Left colon (tissue), 2 donors: ENCODE data around the gene SIRT3. TPM values are rescaled to one million over a fixed set of nuclear protein-coding genes. Genes with fewer than 3 reads are reported as not detected.

Experiments used
- ATAC-seq: fragments of 200-7000 bp; cut with Tn5 transposase; one replicate; pipeline ENCODE4 v1.9.1; 2020; ENCODE audit warnings: mild to moderate bottlenecking, moderate library complexity
- DNase-seq, 2 donors: peaks; one replicate each; pipeline ENCODE4 v3.0.0-alpha.2; 2020
- intact Hi-C, 2 donors: fragments of 100-400 bp; cut with DNase I in 1 of 2; cut with micrococcal nuclease in 1 of 2; formaldehyde crosslinking; loops; one replicate each; pipeline versions ENCODE4 v1.11.2 to v1.14.0; 2022; cut with DNase I, micrococcal nuclease
- total RNA-seq, 2 donors: library from RNA; stranded (reverse); fragmentation: NEBNext Ultra II Directional; extraction: Animal tissue kit (Norgen Biotek cat#: 25700); gene quantifications; one replicate each; pipeline ENCODE4 v1.2.1, GENCODE V29; 2021
- donor health status: DM: no; HTN: no; CAD: no.
- donor health status: DM: yes; HTN: yes; CAD: no.

Gene SIRT3
- total RNA-seq, 2 donors from 2014 or later: 18.8 to 22.3 TPM

GRCh38 chr11:208917-209260 is 27.3 kb downstream of the SIRT3 start:
- DNase-seq: peak in 1 of 2 donors; percentile 51
- no peak for ATAC-seq
- intact Hi-C loops: no loop called here

GRCh38 chr11:208181-208916 is 27.8 kb downstream of the SIRT3 start:
- intact Hi-C loops: no loop called here
- DNase-seq (peak; percentile 85 to 89), ATAC-seq (peak; percentile 69)

GRCh38 chr11:207863-208180 is 28.3 kb downstream of the SIRT3 start:
- no peak for DNase-seq
- ATAC-seq: peak; percentile 11
- intact Hi-C loops: no loop called here

GRCh38 chr11:207208-207862 is 28.8 kb downstream of the SIRT3 start, which contains the start of the genes BET1L and RIC8A:
Gene BET1L, minus strand, starts transcription at chr11:207399. Its CDS starts 78 bp downstream, at chr11:207321.
Gene RIC8A, plus strand, starts transcription at chr11:207708. Its CDS starts 1,147 bp downstream, at chr11:208855.
- DNase-seq (peak; percentile 97 to 99), ATAC-seq (peak; percentile 81)
- intact Hi-C loops: no loop called here

- intact Hi-C loops: no loop called here
- DNase-seq: peak; percentile 63 to 66
- peak; percentile 52 for ATAC-seq
Observed at GRCh38 chr11:206526-207207, 29.5 kb downstream of the SIRT3 start.

GRCh38 chr11:206002-206384 is 30.1 kb downstream of the SIRT3 start:
- intact Hi-C loops: no loop called here
- no peak for DNase-seq
- no peak for ATAC-seq

- no peak for ATAC-seq
- DNase-seq: no peak
- intact Hi-C loops: no loop called here
Observed at GRCh38 chr11:205221-206001, 30.7 kb downstream of the SIRT3 start.

GRCh38 chr11:204587-205109 is 31.5 kb downstream of the SIRT3 start:
- DNase-seq (no peak), ATAC-seq (no peak)
- intact Hi-C loops: no loop called here

- ATAC-seq (no peak), DNase-seq (no peak)
- intact Hi-C loops: no loop called here
Observed at GRCh38 chr11:203945-204586, 32.1 kb downstream of the SIRT3 start.

GRCh38 chr11:203056-203944 is 32.8 kb downstream of the SIRT3 start:
- intact Hi-C loops: no loop called here
- DNase-seq (no peak), ATAC-seq (no peak)

- ATAC-seq (no peak), DNase-seq (no peak)
- intact Hi-C loops: no loop called here
Observed at GRCh38 chr11:202490-202889, 33.7 kb downstream of the SIRT3 start.

- ATAC-seq: no peak
- intact Hi-C loops: no loop called here
- DNase-seq: no peak
Observed at GRCh38 chr11:201966-202365, 34.2 kb downstream of the SIRT3 start.

GRCh38 chr11:200224-201003 is 35.7 kb downstream of the SIRT3 start:
- peak in 1 of 2 donors; percentile 1 for DNase-seq

GRCh38 chr11:199782-200181 is 36.4 kb downstream of the SIRT3 start:
- DNase-seq (no peak), ATAC-seq (no peak)
- intact Hi-C loops: no loop called here

More at GRCh38 chr11:200224-201003, 35.7 kb downstream of the SIRT3 start:
- intact Hi-C loops: no loop called here
- ATAC-seq: no peak

- intact Hi-C loops: no loop called here
- ATAC-seq (no peak), DNase-seq (peak in 1 of 2 donors; percentile 3)
Observed at GRCh38 chr11:199004-199581, 37.0 kb downstream of the SIRT3 start.

GRCh38 chr11:198236-198806 is 37.8 kb downstream of the SIRT3 start:
- intact Hi-C loops: no loop called here
- DNase-seq (peak in 1 of 2 donors; percentile 1), ATAC-seq (no peak)
